OCI-LY7 (cell line): ENCODE results near the gene ODF2L. TPM values are rescaled to one million over a fixed set of nuclear protein-coding genes. Genes with fewer than 3 reads are reported as not detected.

Source experiments
- BruUV-seq: library from RNA; stranded (reverse); fragments of 400-500 nt; replicated peaks from 2 replicates; lab custom pipeline; 2021; lab: Mats Ljungman, UMichigan
- CTCF ChIA-PET: fragments of 300-600 bp; sonication (Branson Sonifier 250); formaldehyde crosslinking; loops from one replicate; lab custom pipeline; 2022; ENCODE audit warnings: antibody characterized with exemption; ENCODE audit not compliant: unreplicated experiment; lab: Charles Lee
- POLR2A ChIA-PET: fragments of 300-600 bp; sonication (Branson Sonifier 250); formaldehyde crosslinking; loops from one replicate; lab custom pipeline; 2022; ENCODE audit warnings: antibody characterized with exemption; lab: Charles Lee
- DNase-seq: peaks from one replicate; pipeline ENCODE4 v3.0.0-alpha.2; 2015; ENCODE audit warnings: low spot score
- H2AFZ ChIP-seq: fragments of 200-600 bp; sonication (generic), shearing (Covaris generic); 2 replicates; pipeline ENCODE4 v1.6.1; 2014; ENCODE audit warnings: mild to moderate bottlenecking, antibody characterized with exemption, low read length, moderate library complexity
- H3K27ac ChIP-seq: fragments of 200-600 bp; sonication (generic); 2 replicates; pipeline ENCODE4 v1.5.1; 2014; ENCODE audit warnings: mixed run types, low read depth, mild to moderate bottlenecking, moderate library complexity, low read length, inconsistent platforms; ENCODE audit not compliant: poor library complexity, severe bottlenecking
- H3K36me3 ChIP-seq: fragments of 200-600 bp; sonication (generic); 2 replicates; pipeline ENCODE4 v1.6.1; 2014; ENCODE audit warnings: mild to moderate bottlenecking, antibody characterized with exemption, low read length, moderate library complexity, mixed read lengths; ENCODE audit not compliant: insufficient read depth
- H3K4me1 ChIP-seq: fragments of 200-600 bp; sonication (generic); 2 replicates; pipeline ENCODE4 v1.5.1; 2014; ENCODE audit warnings: mild to moderate bottlenecking, low read length; ENCODE audit not compliant: insufficient read depth, poor library complexity, severe bottlenecking
- H3K4me2 ChIP-seq: fragments of 200-600 bp; sonication (generic); 2 replicates; pipeline ENCODE4 v1.6.1; 2014; ENCODE audit warnings: mild to moderate bottlenecking, low read length
- H3K4me3 ChIP-seq: fragments of 200-600 bp; sonication (generic); 2 replicates; pipeline ENCODE4 v1.5.1; 2014; ENCODE audit warnings: mild to moderate bottlenecking, low read depth, low read length; ENCODE audit not compliant: poor library complexity, severe bottlenecking
- H3K79me2 ChIP-seq: fragments of 200-600 bp; sonication (generic); 2 replicates; pipeline ENCODE4 v1.6.1; 2016; ENCODE audit warnings: low read depth, mild to moderate bottlenecking, low read length, moderate library complexity, mixed read lengths; ENCODE audit not compliant: insufficient read depth
- H3K9me2 ChIP-seq: fragments of 200-600 bp; sonication (generic); 2 replicates; pipeline ENCODE4 v1.6.1; 2016; ENCODE audit warnings: mild to moderate bottlenecking, low read length, mixed read lengths; ENCODE audit not compliant: insufficient read depth
- H3K9me3 ChIP-seq: fragments of 200-600 bp; sonication (generic); 2 replicates; pipeline ENCODE4 v1.6.1; 2014; ENCODE audit warnings: mild to moderate bottlenecking, mixed run types, low read length, mixed read lengths
- H4K20me1 ChIP-seq: fragments of 200-600 bp; sonication (generic); 2 replicates; pipeline ENCODE4 v1.6.1; 2014; ENCODE audit warnings: mild to moderate bottlenecking, antibody characterized with exemption, low read length, moderate library complexity, mixed read lengths; ENCODE audit not compliant: insufficient read depth
- CTCF ChIP-seq: fragments of 200-600 bp; sonication (generic); conservative IDR thresholded peaks from 2 replicates; pipeline ENCODE4 v1.5.1; 2014; ENCODE audit warnings: mild to moderate bottlenecking, antibody characterized with exemption, low read length, moderate library complexity, mixed read lengths
- EZH2phosphoT487 ChIP-seq: fragments of 200-600 bp; sonication (generic); IDR thresholded peaks from 2 replicates; pipeline ENCODE4 v1.6.1; 2018; ENCODE audit warnings: low read depth, borderline replicate concordance, mild to moderate bottlenecking, mixed run types, antibody characterized with exemption, low read length, moderate library complexity, mixed read lengths
- intact Hi-C: fragments of 100-400 bp; cut with micrococcal nuclease; formaldehyde crosslinking; loops from one replicate; pipeline ENCODE4 v1.10.0; 2022; ENCODE audit not compliant: unreplicated experiment
- total RNA-seq, 2 experiments: library from RNA; depleted of rRNA in 1 of 2; stranded (reverse); fragments of >200 nt in 1 of 2; shearing (Covaris generic) in 1 of 2; gene quantifications; 2 replicates each; pipeline ENCODE4 v1.2.3, GENCODE V29; 2014 to 2022

The ODF2L gene
- total RNA-seq, 2 experiments from 2014 or later, result 24.7 to 44.8 TPM

DNA sequence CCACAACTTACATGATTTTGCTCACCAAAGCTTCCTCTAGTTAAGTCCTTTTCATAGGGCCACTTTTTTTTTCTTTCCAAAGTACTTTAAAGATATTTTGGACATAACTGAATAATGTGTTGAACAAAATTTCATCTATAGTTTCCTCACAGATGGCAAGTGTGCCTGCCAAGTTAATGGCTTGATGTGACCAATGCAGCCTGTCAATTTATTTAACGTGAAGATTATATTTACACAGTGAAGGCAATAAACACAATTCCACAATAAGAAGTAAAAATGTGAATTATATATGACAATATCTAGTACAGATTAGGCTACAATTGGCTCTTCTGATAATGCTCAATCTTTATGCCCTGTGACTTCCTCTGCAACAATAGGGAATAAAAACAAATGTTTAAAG, 45.9 kb upstream of the ODF2L start:
- Histone ChIP-seq H3K9me3 (no peaks in the 10 kb centered on the region), H3K4me2 (no peak overlapping the region), H3K79me2 (no peaks in the 10 kb centered on the region), H3K4me3 (no peak overlapping the region), H3K9me2 (no peaks in the 10 kb centered on the region), H3K27ac (no peak overlapping the region), H4K20me1 (no peaks in the 10 kb centered on the region), H3K36me3 (no peaks in the 10 kb centered on the region), H3K4me1 (no peaks in the 10 kb centered on the region), H2AFZ (no peak overlapping the region)
- no TSS peak for BruUV-seq
- ChIA-PET CTCF (no interaction called here), POLR2A (interaction anchor here (1.1 kb wide), 1 partner anchor 12 kb away, joined by 3 read pairs; no protein-coding TSS in a partner anchor)
- intact Hi-C loops, result no loop called here
- TF ChIP-seq CTCF (no peak), EZH2phosphoT487 (no peak)
- no peak for DNase-seq

DNA sequence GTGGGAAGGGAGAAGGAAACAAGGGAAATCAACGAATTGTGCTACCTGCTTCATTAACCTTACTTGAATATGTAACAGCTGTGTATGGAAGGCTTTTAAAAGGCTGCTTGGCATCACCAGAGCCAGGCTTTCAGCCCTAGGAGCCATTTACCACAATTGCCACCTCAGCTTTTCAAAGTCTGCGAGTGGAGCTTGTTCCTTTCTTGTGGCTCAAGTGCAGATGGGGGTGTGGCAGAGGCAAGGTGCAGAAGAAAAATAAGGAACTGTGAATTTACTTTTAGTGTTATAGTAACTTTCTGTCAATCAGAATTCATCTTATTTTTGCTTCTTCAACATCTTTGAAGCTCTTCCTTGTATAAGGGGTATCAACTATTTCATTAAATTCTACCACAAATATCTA, 45.5 kb upstream of the ODF2L start:
- intact Hi-C loops, result no loop called here
- CTCF ChIA-PET, result no interaction called here

More for the DNA sequence above, 45.5 kb upstream of the ODF2L start:
- no peak overlapping the region for H3K4me3 ChIP-seq
- TF ChIP-seq EZH2phosphoT487 (no peak), CTCF (no peak)
- no peaks in the 10 kb centered on the region for H3K4me1 ChIP-seq
- no peak overlapping the region for H3K27ac ChIP-seq
- no peaks in the 10 kb centered on the region for H4K20me1 ChIP-seq
- H3K79me2 ChIP-seq, result no peaks in the 10 kb centered on the region
- H3K4me2 ChIP-seq, result no peak overlapping the region
- H3K9me3 ChIP-seq, result no peaks in the 10 kb centered on the region
- DNase-seq, result no peak
- no peaks in the 10 kb centered on the region for H3K36me3 ChIP-seq
- H3K9me2 ChIP-seq, result no peaks in the 10 kb centered on the region
- BruUV-seq, result no TSS peak
- POLR2A ChIA-PET, result interaction anchor here (1.1 kb wide), 1 partner anchor 11 kb away, joined by 3 read pairs; no protein-coding TSS in a partner anchor
- H2AFZ ChIP-seq, result no peak overlapping the region
